B cell (primary cell): ENCODE measurements around the gene ZBP1. TPM values are rescaled to one million over a fixed set of nuclear protein-coding genes. Genes with fewer than 3 reads are reported as not detected.

Source experiments
- ATAC-seq: fragments of 200-7000 bp; cut with Tn5 transposase; one replicate; pipeline ENCODE4 v1.10.0; 2021; ENCODE audit warnings: low read depth, mild to moderate bottlenecking, moderate number of reproducible peaks, moderate library complexity
- CTCF ChIA-PET: fragments of 350-600 bp; sonication (Branson Sonifier 250); formaldehyde crosslinking; loops from one replicate; lab custom pipeline; 2021; ENCODE audit warnings: antibody characterized with exemption, inconsistent platforms; lab: Charles Lee
- POLR2A ChIA-PET: fragments of 350-600 bp; sonication (Branson Sonifier 250); formaldehyde crosslinking; loops from one replicate; lab custom pipeline; 2021; ENCODE audit warnings: antibody characterized with exemption; lab: Charles Lee
- DNase-seq: peaks from one replicate; pipeline ENCODE4 v3.0.0; 2013
- H2AFZ ChIP-seq: 2 replicates; pipeline ENCODE4 v1.6.1; 2012; ENCODE audit warnings: mild to moderate bottlenecking, low read depth, low read length; ENCODE audit not compliant: insufficient read depth, poor library complexity, severe bottlenecking
- H3K27ac ChIP-seq, 2 donors: 1 replicate in 1 of 2; 2 replicates in 1 of 2; pipeline ENCODE4 v1.5.1; 2012 to 2013; ENCODE audit warnings: low read length in 2 of 2, mild to moderate bottlenecking in 2 of 2, moderate library complexity in 1 of 2
- H3K27me3 ChIP-seq, 4 experiments: fragments of 200-600 bp in 1 of 4; sonication (generic) in 1 of 4; replicated peaks in 1 of 4; 1 replicate in 2 of 4; 2 replicates in 2 of 4; pipeline versions ENCODE4 v1.6.1 to v1.7.0; 2013 to 2016; ENCODE audit warnings: low read length in 3 of 4, mild to moderate bottlenecking in 2 of 4, mixed read lengths in 1 of 4, moderate library complexity in 1 of 4; ENCODE audit not compliant: insufficient read depth in 4 of 4, control insufficient read depth in 3 of 4; ENCODE audit errors: control extremely low read depth in 1 of 4
- H3K36me3 ChIP-seq, 2 experiments: replicated peaks in 1 of 2; 1 replicate in 1 of 2; 2 replicates in 1 of 2; pipeline versions ENCODE4 v1.6.1 to v1.7.1; 2013; ENCODE audit warnings: low read length in 1 of 2; ENCODE audit not compliant: insufficient read depth in 2 of 2, control insufficient read depth in 1 of 2; ENCODE audit errors: control extremely low read depth in 1 of 2, extremely low read depth in 1 of 2
- H3K4me1 ChIP-seq, 2 donors: fragments of 200-600 bp in 1 of 2; sonication (generic) in 1 of 2; 1 replicate in 1 of 2; 2 replicates in 1 of 2; pipeline versions ENCODE4 v1.5.1 to v1.6.1; 2013 to 2017; ENCODE audit warnings: low read length in 2 of 2; ENCODE audit not compliant: control insufficient read depth in 2 of 2, insufficient read depth in 2 of 2
- H3K4me2 ChIP-seq: replicated peaks from 2 replicates; pipeline ENCODE3; 2012; ENCODE audit warnings: mild to moderate bottlenecking, low read depth, low read length; ENCODE audit not compliant: poor library complexity, severe bottlenecking
- H3K4me3 ChIP-seq, 5 experiments: fragments of 200-600 bp in 1 of 5; sonication (generic) in 1 of 5; 1 replicate in 3 of 5; 2 replicates in 2 of 5; pipeline versions ENCODE4 v1.5.1 to v1.7.0; 2011 to 2016; ENCODE audit warnings: low read length in 4 of 5, mild to moderate bottlenecking in 4 of 5, low read depth in 2 of 5, control low read depth in 1 of 5, moderate library complexity in 1 of 5; ENCODE audit not compliant: insufficient read depth in 1 of 5; ENCODE audit errors: control extremely low read depth in 1 of 5, extremely low read depth in 1 of 5
- H3K79me2 ChIP-seq: fragments of 200-600 bp; sonication (generic); one replicate; pipeline ENCODE4 v1.6.0; 2016; ENCODE audit warnings: low read length; ENCODE audit not compliant: control insufficient read depth, insufficient read depth
- H3K9ac ChIP-seq: fragments of 200-600 bp; sonication (generic); 2 replicates; pipeline ENCODE4 v1.6.1; 2017; ENCODE audit warnings: mild to moderate bottlenecking, low read length, moderate library complexity
- H3K9me3 ChIP-seq, 3 donors: one replicate each; pipeline versions ENCODE4 v1.6.1 to v1.7.1; 2013; ENCODE audit warnings: low read length in 2 of 3; ENCODE audit not compliant: control insufficient read depth in 2 of 3, insufficient read depth in 1 of 3; ENCODE audit errors: control extremely low read depth in 1 of 3
- H4K20me1 ChIP-seq: 2 replicates; pipeline ENCODE4 v1.6.0; 2012; ENCODE audit warnings: mild to moderate bottlenecking, low read length; ENCODE audit not compliant: insufficient read depth, control insufficient read depth, poor library complexity, severe bottlenecking
- H3K27ac Mint-ChIP-seq: one replicate; pipeline ENCODE4 v1.8.0; 2021; ENCODE audit warnings: mixed read lengths
- H3K27me3 Mint-ChIP-seq: one replicate; pipeline ENCODE4 v1.8.0; 2021; ENCODE audit warnings: mixed read lengths
- H3K4me1 Mint-ChIP-seq: one replicate; pipeline ENCODE4 v1.8.0; 2021; ENCODE audit warnings: mixed read lengths
- H3K4me3 Mint-ChIP-seq: one replicate; pipeline ENCODE4 v1.8.0; 2021; ENCODE audit warnings: mixed read lengths
- H3K9me3 Mint-ChIP-seq: one replicate; pipeline ENCODE4 v1.8.0; 2022; ENCODE audit warnings: mixed read lengths; ENCODE audit not compliant: insufficient read depth
- EZH2 ChIP-seq: IDR thresholded peaks from 2 replicates; pipeline ENCODE4 v1.6.1; 2012; ENCODE audit warnings: borderline replicate concordance, low read depth, mild to moderate bottlenecking, moderate library complexity, low read length; ENCODE audit not compliant: insufficient read depth, poor library complexity, severe bottlenecking
- WGBS: methylation state at CpG from one replicate; pipeline ENCODE4 v1.1.5; 2013; ENCODE audit warnings: missing lambda C conversion rate; ENCODE audit not compliant: insufficient coverage; 5-methylcytosine and 5-hydroxymethylcytosine counted together
- intact Hi-C: fragments of 100-400 bp; cut with micrococcal nuclease; formaldehyde crosslinking; loops from one replicate; pipeline ENCODE4 v1.10.0; 2022
- polyA plus RNA-seq: library from polyadenylated mRNA; depleted of rRNA; stranded (reverse); fragments of >200 nt; gene quantifications from 2 replicates; pipeline ENCODE4 v1.2.3, GENCODE V29; 2012
- total RNA-seq, 2 donors: library from RNA; stranded (reverse); fragments of 120-200 nt in 1 of 2; gene quantifications; 1 replicate in 1 of 2; 2 replicates in 1 of 2; pipeline versions ENCODE4 v1.2.3 to v1.2.4, GENCODE V29; 2013 to 2022
- TF ChIP-seq, protein P1 (sequence below): fragments of 200-600 bp; IDR thresholded peaks from one replicate; pipeline ENCODE4 v1.8.0; 2022; ENCODE audit warnings: antibody characterized with exemption, mild to moderate bottlenecking

Gene ZBP1
- total and polyA plus RNA-seq, 2 donors (not counting 1 experiment from before 2014, with no cell fraction given) = 29.9 to 69.2 TPM

- Mint-ChIP-seq H3K9me3 (peaks cover 3% of the 10 kb centered on the region), H3K27ac (no peak overlapping the region), H3K4me3 (no peak overlapping the region), H3K4me1 (no peaks in the 10 kb centered on the region), H3K27me3 (peaks cover 60% of the 10 kb centered on the region)
- Histone ChIP-seq H3K27ac (no peak overlapping the region), H3K4me1 (no peaks in the 10 kb centered on the region), H3K36me3 (no peaks in the 10 kb centered on the region), H2AFZ (no peak overlapping the region), H3K27me3 (peaks cover 0 to 32% (median 6%) of the 10 kb centered on the region in 4 experiments), H3K4me2 (no peak overlapping the region), H3K79me2 (no peaks in the 10 kb centered on the region), H4K20me1 (no peaks in the 10 kb centered on the region), H3K9ac (no peak overlapping the region), H3K9me3 (peaks cover 0 to 29% (median 6%) of the 10 kb centered on the region in 3 donors), H3K4me3 (no peak overlapping the region)
- ATAC-seq (no peak), DNase-seq (no peak)
- no peak for TF ChIP-seq EZH2
- TF ChIP-seq, protein P1, sequence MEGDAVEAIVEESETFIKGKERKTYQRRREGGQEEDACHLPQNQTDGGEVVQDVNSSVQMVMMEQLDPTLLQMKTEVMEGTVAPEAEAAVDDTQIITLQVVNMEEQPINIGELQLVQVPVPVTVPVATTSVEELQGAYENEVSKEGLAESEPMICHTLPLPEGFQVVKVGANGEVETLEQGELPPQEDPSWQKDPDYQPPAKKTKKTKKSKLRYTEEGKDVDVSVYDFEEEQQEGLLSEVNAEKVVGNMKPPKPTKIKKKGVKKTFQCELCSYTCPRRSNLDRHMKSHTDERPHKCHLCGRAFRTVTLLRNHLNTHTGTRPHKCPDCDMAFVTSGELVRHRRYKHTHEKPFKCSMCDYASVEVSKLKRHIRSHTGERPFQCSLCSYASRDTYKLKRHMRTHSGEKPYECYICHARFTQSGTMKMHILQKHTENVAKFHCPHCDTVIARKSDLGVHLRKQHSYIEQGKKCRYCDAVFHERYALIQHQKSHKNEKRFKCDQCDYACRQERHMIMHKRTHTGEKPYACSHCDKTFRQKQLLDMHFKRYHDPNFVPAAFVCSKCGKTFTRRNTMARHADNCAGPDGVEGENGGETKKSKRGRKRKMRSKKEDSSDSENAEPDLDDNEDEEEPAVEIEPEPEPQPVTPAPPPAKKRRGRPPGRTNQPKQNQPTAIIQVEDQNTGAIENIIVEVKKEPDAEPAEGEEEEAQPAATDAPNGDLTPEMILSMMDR = no peak
- POLR2A ChIA-PET = no interaction called here
- WGBS = 82% methylated on average over 8 of the region's 8 CpGs
- CTCF ChIA-PET = interaction anchor here (1.1 to 2.3 kb wide), 3 partner anchors 11 to 595 kb away, joined by 4 to 14 read pairs (median 5); no protein-coding TSS in a partner anchor
- intact Hi-C loops = no loop called here
Observed at GRCh38 chr20:57584768-57585461, 35.3 kb downstream of the ZBP1 start.
